KMS-11 (cell line): ENCODE results near the gene GNAT3.

Source experiments
- H2AFZ ChIP-seq: fragments of 200-600 bp; sonication (generic); 2 replicates; pipeline ENCODE4 v1.6.1; 2016; ENCODE audit warnings: antibody characterized with exemption, mixed run types, low read depth
- H3K27ac ChIP-seq: fragments of 200-600 bp; sonication (generic); 2 replicates; pipeline ENCODE4 v1.6.1; 2016; ENCODE audit warnings: mild to moderate bottlenecking, mixed run types
- H3K27me3 ChIP-seq: fragments of 200-600 bp; sonication (generic); 2 replicates; pipeline ENCODE4 v1.6.1; 2017; ENCODE audit warnings: mild to moderate bottlenecking, low read depth, mixed run types, moderate library complexity; ENCODE audit not compliant: insufficient read depth
- H3K36me3 ChIP-seq: fragments of 200-600 bp; sonication (generic); 2 replicates; pipeline ENCODE4 v1.6.1; 2017; ENCODE audit warnings: mild to moderate bottlenecking, mixed run types; ENCODE audit not compliant: insufficient read depth
- H3K4me1 ChIP-seq: fragments of 200-600 bp; sonication (generic); 2 replicates; pipeline ENCODE4 v1.6.1; 2016; ENCODE audit warnings: mild to moderate bottlenecking, low read depth, mixed run types; ENCODE audit not compliant: poor library complexity, severe bottlenecking
- H3K4me2 ChIP-seq: fragments of 200-600 bp; sonication (generic); 2 replicates; pipeline ENCODE4 v1.7.0; 2016; ENCODE audit warnings: mild to moderate bottlenecking, mixed run types
- H3K4me3 ChIP-seq: fragments of 200-600 bp; sonication (generic); IDR thresholded peaks from 2 replicates; pipeline ENCODE4 v1.6.1; 2017; ENCODE audit warnings: low read depth, low read length, mixed read lengths; ENCODE audit not compliant: insufficient read depth
- H3K79me2 ChIP-seq: fragments of 200-600 bp; sonication (generic); 2 replicates; pipeline ENCODE4 v1.6.1; 2016; ENCODE audit warnings: low read depth, mixed run types; ENCODE audit not compliant: insufficient read depth
- H3K9ac ChIP-seq: fragments of 200-600 bp; sonication (generic); 2 replicates; pipeline ENCODE4 v1.6.1; 2016; ENCODE audit warnings: mild to moderate bottlenecking, mixed run types
- H4K20me1 ChIP-seq: fragments of 200-600 bp; sonication (generic); 2 replicates; pipeline ENCODE4 v1.6.1; 2016; ENCODE audit warnings: mild to moderate bottlenecking, mixed run types; ENCODE audit not compliant: insufficient read depth
- CTCF ChIP-seq: fragments of 200-600 bp; sonication (generic); conservative IDR thresholded peaks from 2 replicates; pipeline ENCODE4 v1.6.1; 2017; ENCODE audit warnings: low read depth, mild to moderate bottlenecking, antibody characterized with exemption, low read length, moderate library complexity, mixed read lengths

The GNAT3 gene

GRCh38 chr7:80445351-80445750, 66.5 kb downstream of the GNAT3 start:
- Histone ChIP-seq H3K27ac (no peak overlapping the region), H3K4me2 (no peak overlapping the region), H3K9ac (no peak overlapping the region), H3K4me3 (no peak overlapping the region), H3K36me3 (no peaks in the 10 kb centered on the region), H3K79me2 (no peaks in the 10 kb centered on the region), H4K20me1 (no peaks in the 10 kb centered on the region), H3K4me1 (peaks cover 2% of the 10 kb centered on the region), H2AFZ (no peak overlapping the region), H3K27me3 (no peaks in the 10 kb centered on the region)
- TF ChIP-seq CTCF = no peak

DNA sequence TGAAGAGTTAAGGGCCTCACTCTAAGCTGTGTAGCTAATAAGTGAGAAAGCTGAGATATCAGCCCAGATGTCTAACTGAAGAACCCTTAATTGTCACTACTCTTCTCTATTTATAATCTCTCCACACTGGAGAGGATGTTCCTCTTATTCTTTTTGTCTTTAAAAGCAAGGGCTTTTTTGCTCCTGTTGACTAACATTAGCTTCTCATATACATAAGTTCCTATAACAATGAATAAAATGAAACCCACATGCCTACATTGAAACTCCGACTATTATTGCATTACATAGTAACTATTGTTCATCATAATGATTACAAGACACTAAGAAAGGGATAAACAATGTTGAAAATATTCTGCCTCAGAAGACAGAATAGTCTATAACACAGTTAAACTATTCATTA, 67.1 kb downstream of the GNAT3 start:
- Histone ChIP-seq H3K27me3 (no peaks in the 10 kb centered on the region), H3K27ac (no peak overlapping the region), H3K4me3 (no peak overlapping the region), H3K4me2 (no peak overlapping the region), H3K4me1 (no peaks in the 10 kb centered on the region), H3K79me2 (no peaks in the 10 kb centered on the region), H3K36me3 (no peaks in the 10 kb centered on the region), H3K9ac (no peak overlapping the region), H2AFZ (no peak overlapping the region), H4K20me1 (no peaks in the 10 kb centered on the region)
- TF ChIP-seq CTCF = no peak

GRCh38 chr7:80443325-80443724, 68.5 kb downstream of the GNAT3 start:
- Histone ChIP-seq H4K20me1 (no peaks in the 10 kb centered on the region), H3K4me3 (no peak overlapping the region), H3K4me1 (no peaks in the 10 kb centered on the region), H3K27ac (no peak overlapping the region), H3K4me2 (no peak overlapping the region), H3K79me2 (no peaks in the 10 kb centered on the region), H3K9ac (no peak overlapping the region), H3K27me3 (no peaks in the 10 kb centered on the region), H2AFZ (no peak overlapping the region), H3K36me3 (no peaks in the 10 kb centered on the region)
- TF ChIP-seq CTCF = no peak

- Histone ChIP-seq H3K27ac (no peak overlapping the region), H4K20me1 (no peaks in the 10 kb centered on the region), H3K9ac (no peak overlapping the region), H3K79me2 (no peaks in the 10 kb centered on the region), H2AFZ (no peak overlapping the region), H3K4me2 (no peak overlapping the region), H3K27me3 (no peaks in the 10 kb centered on the region), H3K4me1 (no peaks in the 10 kb centered on the region), H3K36me3 (no peaks in the 10 kb centered on the region), H3K4me3 (no peak overlapping the region)
- no peak for TF ChIP-seq CTCF
Measured at GRCh38 chr7:80440883-80441282, 71.0 kb downstream of the GNAT3 start.
